GM12873 (cell line): ENCODE measurements around the gene FRAS1.

Experiments
- TF ChIP-seq, protein P1 (sequence below): IDR thresholded peaks from 2 replicates; pipeline ENCODE4 v1.5.1; 2012; ENCODE audit warnings: low read depth, mild to moderate bottlenecking, moderate library complexity, low read length, control low read depth; ENCODE audit not compliant: insufficient read depth; ENCODE audit errors: missing control alignments

Gene FRAS1

DNA sequence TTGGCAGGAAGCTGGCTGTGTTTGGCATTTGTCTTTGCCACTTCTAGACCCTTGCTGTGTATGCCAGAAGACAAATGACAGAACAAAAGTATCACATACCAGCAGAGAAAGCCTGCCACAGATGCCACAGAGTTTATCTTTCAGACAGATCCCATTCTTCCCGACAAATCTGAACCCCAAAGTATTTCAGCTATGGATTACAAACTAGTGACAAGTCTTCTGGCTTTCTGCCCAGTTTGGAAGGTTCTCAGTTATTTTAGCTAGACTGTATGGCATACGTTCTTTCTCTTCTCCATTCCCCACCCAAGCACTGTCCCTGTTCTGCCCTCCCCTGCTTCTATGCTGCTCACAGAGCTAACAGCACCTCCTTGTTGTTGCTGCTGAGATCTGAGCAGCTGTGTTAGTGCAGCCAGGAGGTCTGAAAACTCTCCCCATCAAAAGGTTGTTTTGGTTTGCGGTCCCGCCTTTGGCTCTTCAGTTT, 236.7 kb downstream of the FRAS1 start:
- TF ChIP-seq, protein P1, sequence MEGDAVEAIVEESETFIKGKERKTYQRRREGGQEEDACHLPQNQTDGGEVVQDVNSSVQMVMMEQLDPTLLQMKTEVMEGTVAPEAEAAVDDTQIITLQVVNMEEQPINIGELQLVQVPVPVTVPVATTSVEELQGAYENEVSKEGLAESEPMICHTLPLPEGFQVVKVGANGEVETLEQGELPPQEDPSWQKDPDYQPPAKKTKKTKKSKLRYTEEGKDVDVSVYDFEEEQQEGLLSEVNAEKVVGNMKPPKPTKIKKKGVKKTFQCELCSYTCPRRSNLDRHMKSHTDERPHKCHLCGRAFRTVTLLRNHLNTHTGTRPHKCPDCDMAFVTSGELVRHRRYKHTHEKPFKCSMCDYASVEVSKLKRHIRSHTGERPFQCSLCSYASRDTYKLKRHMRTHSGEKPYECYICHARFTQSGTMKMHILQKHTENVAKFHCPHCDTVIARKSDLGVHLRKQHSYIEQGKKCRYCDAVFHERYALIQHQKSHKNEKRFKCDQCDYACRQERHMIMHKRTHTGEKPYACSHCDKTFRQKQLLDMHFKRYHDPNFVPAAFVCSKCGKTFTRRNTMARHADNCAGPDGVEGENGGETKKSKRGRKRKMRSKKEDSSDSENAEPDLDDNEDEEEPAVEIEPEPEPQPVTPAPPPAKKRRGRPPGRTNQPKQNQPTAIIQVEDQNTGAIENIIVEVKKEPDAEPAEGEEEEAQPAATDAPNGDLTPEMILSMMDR, result no peak

DNA sequence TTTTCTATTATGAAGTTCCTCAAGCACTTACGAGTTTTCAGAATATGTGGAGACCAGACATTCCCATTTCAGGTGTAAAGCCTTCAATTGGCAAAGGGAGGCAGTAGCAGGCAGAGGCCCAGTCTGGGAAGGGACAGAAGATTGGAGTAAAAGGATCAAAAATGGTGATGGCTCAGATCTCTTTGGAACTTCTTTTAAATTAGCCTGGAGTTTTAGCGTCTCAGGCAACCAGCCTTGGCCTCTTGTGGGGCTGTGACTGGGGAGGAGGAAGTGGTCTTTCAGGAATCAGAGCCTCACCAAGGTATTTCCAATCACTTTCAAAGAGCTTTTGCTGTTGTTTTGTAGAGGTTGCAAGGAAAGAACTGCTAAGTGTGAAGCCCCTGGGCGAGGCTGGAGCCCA, 239.1 kb downstream of the FRAS1 start:
- TF ChIP-seq, protein P1, result no peak

DNA sequence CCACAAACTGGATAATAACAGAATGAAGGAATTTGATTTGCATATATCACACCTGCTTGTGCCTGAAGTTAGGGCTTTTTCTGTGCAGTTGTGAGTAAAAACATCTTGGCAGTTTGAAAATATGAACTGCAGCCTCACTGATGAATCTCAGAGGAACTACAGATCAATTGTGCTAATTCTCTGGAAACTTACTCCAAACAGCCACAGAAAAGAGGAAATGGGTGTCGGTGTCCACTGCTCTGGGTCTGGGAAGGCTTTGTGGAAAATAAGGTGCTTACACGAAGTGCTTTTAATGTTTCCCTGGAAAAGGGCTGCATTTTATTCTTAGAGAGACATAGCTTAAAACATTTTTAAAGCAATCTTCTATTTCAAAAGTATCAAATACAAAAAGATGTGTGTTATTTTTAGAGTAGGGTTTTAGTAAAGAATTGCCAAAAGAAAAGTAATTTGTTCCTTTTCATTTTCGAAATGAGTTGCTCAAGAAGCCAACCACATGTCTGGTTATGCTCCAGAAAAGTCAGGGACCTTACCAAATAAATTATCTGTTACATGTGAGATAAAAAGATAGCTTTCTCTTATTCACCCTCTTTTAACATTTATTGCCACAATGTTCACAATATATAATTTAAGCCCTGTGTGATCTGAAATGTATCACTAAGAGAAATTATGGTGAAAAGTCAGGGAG, 240.1 kb downstream of the FRAS1 start:
- TF ChIP-seq, protein P1, result no peak

DNA sequence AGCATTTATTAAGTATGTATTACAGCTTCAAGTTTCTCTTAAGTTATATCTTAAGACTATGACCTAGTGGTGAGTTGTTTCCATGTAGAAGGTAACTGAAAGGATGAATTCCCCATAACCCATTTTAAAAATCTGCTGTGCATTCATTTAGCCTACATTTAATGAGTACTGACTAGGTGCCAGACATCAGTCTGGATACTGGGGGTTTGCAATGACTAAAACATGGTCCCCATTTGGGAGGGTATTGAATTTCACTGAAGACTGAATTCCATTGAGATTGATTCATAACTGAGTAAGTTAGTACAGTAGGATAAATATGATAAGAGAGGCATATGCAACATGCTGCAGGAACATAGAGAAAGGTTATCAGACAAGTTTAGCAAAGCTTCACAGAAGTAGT, 241.5 kb downstream of the FRAS1 start:
- TF ChIP-seq, protein P1, result no peak

DNA sequence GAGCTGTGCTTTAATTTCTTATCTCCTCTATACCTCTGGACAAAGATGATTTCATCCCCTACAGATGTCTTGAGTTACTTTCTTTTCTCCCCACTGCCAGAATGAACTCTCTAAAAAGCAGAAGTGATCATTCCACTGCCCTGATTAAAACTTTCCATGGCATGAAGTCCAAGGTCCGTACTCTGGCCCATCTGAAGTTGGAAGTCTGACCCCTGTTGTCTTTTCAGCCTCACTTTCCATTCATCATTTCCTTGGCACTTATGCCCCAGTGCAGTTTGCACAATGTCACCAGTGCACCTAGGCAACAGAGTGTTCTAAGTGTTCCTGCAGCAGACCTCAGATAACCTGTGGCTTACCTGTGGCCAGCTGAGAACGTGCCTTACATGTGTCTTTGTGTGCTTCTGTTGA, 242.4 kb downstream of the FRAS1 start:
- TF ChIP-seq, protein P1, result no peak

DNA sequence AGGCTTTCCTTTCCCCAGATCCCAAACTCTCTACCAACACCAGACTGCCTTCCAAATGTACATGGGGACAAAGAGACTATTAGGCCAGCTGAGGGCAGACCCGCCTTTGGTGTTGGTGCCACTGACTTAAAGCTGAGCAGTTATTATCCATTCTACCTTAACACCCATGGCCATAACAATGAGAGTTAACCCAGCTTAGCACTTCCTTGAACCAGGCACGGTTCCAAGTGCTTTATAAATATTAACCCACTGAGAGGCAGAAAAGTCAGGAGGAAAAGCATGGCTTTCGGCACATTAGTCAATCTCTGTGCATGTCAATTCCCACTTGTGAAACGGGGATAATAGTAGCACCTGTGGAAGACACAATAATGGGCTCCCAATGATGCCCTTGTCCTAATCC, 251.4 kb downstream of the FRAS1 start:
- TF ChIP-seq, protein P1, result no peak

DNA sequence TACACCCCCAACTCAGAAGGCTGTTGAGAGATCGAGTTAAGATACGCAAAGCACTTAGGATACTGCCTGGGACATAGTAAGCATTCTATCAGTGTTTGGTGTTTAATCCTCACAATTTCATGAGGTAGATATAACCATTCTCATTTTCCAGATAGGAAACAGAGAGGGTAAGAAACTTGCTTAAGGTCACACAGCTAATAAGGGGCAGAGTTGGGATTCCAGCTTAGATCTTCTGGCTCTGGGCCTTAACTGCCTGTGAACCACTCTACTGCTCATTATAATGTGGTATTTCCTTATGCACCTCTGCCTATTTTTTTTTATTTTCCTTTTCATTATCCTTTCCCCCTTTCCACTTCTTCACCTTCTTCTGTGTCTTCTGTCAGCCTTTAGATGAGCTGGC, 252.2 kb downstream of the FRAS1 start:
- TF ChIP-seq, protein P1, result no peak
